GM23338 (cell line): ENCODE measurements around the gene CHN1. TPM values are rescaled to one million over a fixed set of nuclear protein-coding genes. Genes with fewer than 3 reads are reported as not detected.

Source experiments
- ATAC-seq: fragments of 200-7000 bp; cut with Tn5 transposase; 3 replicates; pipeline ENCODE4 v1.9.1; 2020
- DNase-seq: peaks from one replicate; pipeline ENCODE4 v3.0.0-alpha.2; 2015; ENCODE audit warnings: low spot score
- H2AFZ ChIP-seq: fragments of 200-600 bp; sonication (generic); 2 replicates; pipeline ENCODE4 v1.8.0; 2016; ENCODE audit warnings: antibody characterized with exemption, mild to moderate bottlenecking, moderate library complexity
- H3F3A ChIP-seq: fragments of 200-600 bp; sonication (generic); replicated peaks from 2 replicates; pipeline ENCODE4 v1.8.0; 2017; ENCODE audit warnings: antibody characterized with exemption, mixed run types, low read depth
- H3K27ac ChIP-seq: fragments of 200-600 bp; sonication (generic); 2 replicates; pipeline ENCODE4 v1.6.1; 2016; ENCODE audit warnings: low read depth
- H3K27me3 ChIP-seq: fragments of 200-600 bp; sonication (generic); 2 replicates; pipeline ENCODE4 v1.8.0; 2016; ENCODE audit warnings: mild to moderate bottlenecking, mixed run types, moderate library complexity; ENCODE audit not compliant: insufficient read depth
- H3K36me3 ChIP-seq: fragments of 200-600 bp; sonication (generic); 2 replicates; pipeline ENCODE4 v1.8.0; 2016; ENCODE audit warnings: mild to moderate bottlenecking; ENCODE audit not compliant: insufficient read depth
- H3K4me1 ChIP-seq: fragments of 200-600 bp; sonication (generic); 2 replicates; pipeline ENCODE4 v1.8.0; 2016; ENCODE audit warnings: mild to moderate bottlenecking, moderate library complexity; ENCODE audit not compliant: insufficient read depth
- H3K4me2 ChIP-seq: fragments of 200-600 bp; sonication (generic); 2 replicates; pipeline ENCODE4 v1.7.1; 2017; ENCODE audit warnings: mixed run types
- H3K4me3 ChIP-seq: fragments of 200-600 bp; sonication (generic); 2 replicates; pipeline ENCODE4 v1.6.1; 2016; ENCODE audit warnings: mixed run types
- H3K79me2 ChIP-seq: fragments of 200-600 bp; sonication (generic); replicated peaks from 2 replicates; pipeline ENCODE4 v1.8.0; 2017; ENCODE audit warnings: mild to moderate bottlenecking; ENCODE audit not compliant: insufficient read depth
- H3K9me2 ChIP-seq: fragments of 200-600 bp; sonication (generic); 2 replicates; pipeline ENCODE4 v1.8.0; 2017; ENCODE audit not compliant: insufficient read depth
- H4K20me1 ChIP-seq: fragments of 200-600 bp; sonication (generic); replicated peaks from 2 replicates; pipeline ENCODE4 v1.8.0; 2017; ENCODE audit warnings: mild to moderate bottlenecking; ENCODE audit not compliant: insufficient read depth
- H3K27ac Mint-ChIP-seq: 2 replicates; pipeline ENCODE4 v1.8.0; 2020; ENCODE audit warnings: inconsistent platforms, mild to moderate bottlenecking, moderate library complexity, mixed read lengths
- H3K27me3 Mint-ChIP-seq: 3 replicates; pipeline ENCODE4 v1.8.0; 2022; ENCODE audit warnings: low read depth, mild to moderate bottlenecking, moderate library complexity, mixed read lengths, inconsistent platforms; ENCODE audit not compliant: insufficient read depth, poor library complexity
- H3K36me3 Mint-ChIP-seq: 3 replicates; pipeline ENCODE4 v1.8.0; 2021; ENCODE audit warnings: low read depth, mild to moderate bottlenecking, inconsistent platforms, moderate library complexity, mixed read lengths
- H3K4me1 Mint-ChIP-seq: 3 replicates; pipeline ENCODE4 v1.8.0; 2020; ENCODE audit warnings: mild to moderate bottlenecking, inconsistent platforms, mixed read lengths
- H3K4me3 Mint-ChIP-seq: 3 replicates; pipeline ENCODE4 v1.8.0; 2021; ENCODE audit warnings: moderate library complexity, mild to moderate bottlenecking, inconsistent platforms, mixed read lengths
- H3K9me3 Mint-ChIP-seq: 3 replicates; pipeline ENCODE4 v1.8.0; 2020; ENCODE audit warnings: moderate library complexity, mild to moderate bottlenecking, inconsistent platforms, mixed read lengths
- CREB1 ChIP-seq: fragments of 250-450 bp; sonication (Bioruptor Pico); IDR thresholded peaks from 2 replicates; pipeline ENCODE4 v1.5.0; 2020; ENCODE audit warnings: low read depth, mild to moderate bottlenecking, moderate library complexity
- EZH2 ChIP-seq: fragments of 200-600 bp; sonication (generic); IDR thresholded peaks from one replicate; pipeline ENCODE4 v1.8.0; 2017; ENCODE audit warnings: antibody characterized with exemption, mild to moderate bottlenecking, low read depth; ENCODE audit not compliant: unreplicated experiment
- EZH2phosphoT487 ChIP-seq: fragments of 200-600 bp; sonication (generic); IDR thresholded peaks from one replicate; pipeline ENCODE4 v1.8.1; 2018; ENCODE audit warnings: antibody characterized with exemption; ENCODE audit not compliant: unreplicated experiment
- JUNB ChIP-seq: IDR thresholded peaks from one replicate; pipeline ENCODE4 v1.6.1; 2016; ENCODE audit warnings: antibody characterized with exemption; ENCODE audit not compliant: unreplicated experiment
- NANOG ChIP-seq: IDR thresholded peaks from 2 replicates; pipeline ENCODE4 v1.6.1; 2016; ENCODE audit warnings: antibody characterized with exemption, borderline replicate concordance
- STAT1 ChIP-seq: IDR thresholded peaks from one replicate; pipeline ENCODE4 v1.6.1; 2016; ENCODE audit warnings: antibody characterized with exemption; ENCODE audit not compliant: unreplicated experiment
- ZNF114 ChIP-seq: fragments of 250-450 bp; sonication (Bioruptor Pico); IDR thresholded peaks from 2 replicates; pipeline ENCODE4 v1.5.0; 2020; ENCODE audit warnings: mild to moderate bottlenecking, moderate library complexity
- ZNF331 ChIP-seq: fragments of 250-450 bp; sonication (Bioruptor Pico); IDR thresholded peaks from 2 replicates; pipeline ENCODE4 v1.5.0; 2020; ENCODE audit warnings: low read depth, mild to moderate bottlenecking, moderate library complexity
- polyA plus RNA-seq: library from polyadenylated mRNA; unstranded; fragments of >200 nt; fragmentation: Nextera tagmentation; extraction: Ambion mirVana; gene quantifications from 2 replicates; pipeline ENCODE4 v1.2.1, GENCODE V29; 2016
- total RNA-seq: library from RNA; depleted of rRNA; stranded (reverse); fragments of >200 nt; shearing (Covaris generic); gene quantifications from 2 replicates; pipeline ENCODE4 v1.2.3, GENCODE V29; 2014
- TF ChIP-seq, protein P1 (sequence below), 2 experiments: fragments of 200-600 bp in 1 of 2; sonication (generic) in 1 of 2; conservative IDR thresholded peaks; 2 replicates each; pipeline versions ENCODE4 v1.5.1 to v1.6.1; 2016 to 2017; ENCODE audit warnings: antibody characterized with exemption in 2 of 2, low read depth in 2 of 2, mild to moderate bottlenecking in 2 of 2, moderate library complexity in 1 of 2

The CHN1 gene
- total and polyA plus RNA-seq, 2 experiments from 2014 or later = 28.1 to 36.5 TPM

DNA sequence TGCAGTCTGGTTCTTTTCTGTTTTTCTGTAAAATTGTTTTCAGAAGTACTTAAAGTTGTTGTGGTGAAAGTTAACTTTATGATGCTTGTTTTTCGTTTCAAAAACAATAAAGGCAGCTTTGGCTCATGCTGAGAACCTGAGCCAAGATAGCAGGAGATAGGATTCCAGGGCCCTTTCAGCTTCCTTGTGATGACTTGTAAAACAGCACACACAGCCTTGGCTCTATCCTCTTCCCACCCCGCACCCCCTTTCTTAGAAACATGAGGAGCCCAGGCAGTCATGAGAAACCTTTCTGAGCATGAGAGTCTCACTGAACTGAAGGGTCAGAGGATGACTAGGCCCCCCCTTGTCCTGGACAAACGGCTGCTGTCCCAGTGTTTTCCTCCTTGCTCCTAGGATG is 228.5 kb downstream of the CHN1 start:
- Histone ChIP-seq H3K27ac (no peak overlapping the region), H3K79me2 (no peaks in the 10 kb centered on the region), H3K4me3 (no peak overlapping the region), H4K20me1 (no peaks in the 10 kb centered on the region), H3K4me1 (peaks cover 46% of the 10 kb centered on the region), H2AFZ (peak overlapping the region; percentile 21; the same call in 1 of the 2 replicates), H3K27me3 (no peaks in the 10 kb centered on the region), H3K36me3 (no peaks in the 10 kb centered on the region), H3K4me2 (no peak overlapping the region), H3K9me2 (peaks cover 8% of the 10 kb centered on the region; the same call in 1 of the 2 replicates), H3F3A (peaks cover 9% of the 10 kb centered on the region; the same call in 1 of the 2 replicates)
- Mint-ChIP-seq H3K27ac (no peak overlapping the region), H3K4me3 (no peak overlapping the region), H3K27me3 (peaks cover 15% of the 10 kb centered on the region), H3K9me3 (no peaks in the 10 kb centered on the region), H3K36me3 (no peaks in the 10 kb centered on the region), H3K4me1 (peaks cover 68% of the 10 kb centered on the region)
- DNase-seq = no peak
- ATAC-seq = peak; percentile 7; the same call in 2 of the 3 replicates
- no peak for TF ChIP-seq NANOG

DNA sequence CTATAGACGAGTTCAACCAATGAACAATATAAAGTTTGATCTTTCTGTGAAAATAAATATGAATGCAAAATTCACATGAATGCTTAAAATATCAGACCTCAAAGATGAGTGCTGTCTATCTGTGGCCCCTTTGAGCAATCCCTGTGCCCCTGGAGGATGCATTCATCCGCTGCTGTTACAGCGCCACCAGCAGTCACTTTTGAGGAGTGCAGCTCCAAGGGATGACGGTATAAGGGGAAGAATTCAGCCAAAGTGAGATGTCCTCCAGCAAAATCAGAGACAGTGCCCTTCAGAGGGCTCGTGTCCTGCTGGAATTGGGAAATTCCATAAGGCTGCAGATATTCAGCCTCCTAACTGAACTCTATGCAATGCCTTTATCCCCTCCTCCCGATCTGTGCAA is 229.0 kb downstream of the CHN1 start:
- peak overlapping the region; percentile 48; the same call in 1 of the 2 replicates for H2AFZ ChIP-seq
- no peak overlapping the region for H3K4me2 ChIP-seq
- TF ChIP-seq ZNF331 (CRISPR knock-in tag) = no peak
- TF ChIP-seq, protein P1, sequence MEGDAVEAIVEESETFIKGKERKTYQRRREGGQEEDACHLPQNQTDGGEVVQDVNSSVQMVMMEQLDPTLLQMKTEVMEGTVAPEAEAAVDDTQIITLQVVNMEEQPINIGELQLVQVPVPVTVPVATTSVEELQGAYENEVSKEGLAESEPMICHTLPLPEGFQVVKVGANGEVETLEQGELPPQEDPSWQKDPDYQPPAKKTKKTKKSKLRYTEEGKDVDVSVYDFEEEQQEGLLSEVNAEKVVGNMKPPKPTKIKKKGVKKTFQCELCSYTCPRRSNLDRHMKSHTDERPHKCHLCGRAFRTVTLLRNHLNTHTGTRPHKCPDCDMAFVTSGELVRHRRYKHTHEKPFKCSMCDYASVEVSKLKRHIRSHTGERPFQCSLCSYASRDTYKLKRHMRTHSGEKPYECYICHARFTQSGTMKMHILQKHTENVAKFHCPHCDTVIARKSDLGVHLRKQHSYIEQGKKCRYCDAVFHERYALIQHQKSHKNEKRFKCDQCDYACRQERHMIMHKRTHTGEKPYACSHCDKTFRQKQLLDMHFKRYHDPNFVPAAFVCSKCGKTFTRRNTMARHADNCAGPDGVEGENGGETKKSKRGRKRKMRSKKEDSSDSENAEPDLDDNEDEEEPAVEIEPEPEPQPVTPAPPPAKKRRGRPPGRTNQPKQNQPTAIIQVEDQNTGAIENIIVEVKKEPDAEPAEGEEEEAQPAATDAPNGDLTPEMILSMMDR (conservative IDR thresholded peaks at IDR 0.05; ENCODE audit: low read depth in 2 of 2) = peak; percentile 95 to 99
- DNase-seq (peak; percentile 77), ATAC-seq (peak; percentile 33)
- H3K9me2 ChIP-seq = peaks cover 8% of the 10 kb centered on the region; the same call in 1 of the 2 replicates
- H3K4me1 ChIP-seq = peaks cover 49% of the 10 kb centered on the region
- no peak overlapping the region for H3K4me3 Mint-ChIP-seq
- no peaks in the 10 kb centered on the region for H4K20me1 ChIP-seq
- H3K27ac ChIP-seq = no peak overlapping the region
- H3F3A ChIP-seq = peaks cover 12% of the 10 kb centered on the region; the same call in 1 of the 2 replicates
- H3K79me2 ChIP-seq = no peaks in the 10 kb centered on the region
- peaks cover 10% of the 10 kb centered on the region for H3K27me3 Mint-ChIP-seq
- no peak overlapping the region for H3K27ac Mint-ChIP-seq
- no peaks in the 10 kb centered on the region for H3K9me3 Mint-ChIP-seq
- H3K27me3 ChIP-seq = no peaks in the 10 kb centered on the region
- peaks cover 67% of the 10 kb centered on the region for H3K4me1 Mint-ChIP-seq
- H3K4me3 ChIP-seq = no peak overlapping the region
- H3K36me3 Mint-ChIP-seq = no peaks in the 10 kb centered on the region
- H3K36me3 ChIP-seq = no peaks in the 10 kb centered on the region

DNA sequence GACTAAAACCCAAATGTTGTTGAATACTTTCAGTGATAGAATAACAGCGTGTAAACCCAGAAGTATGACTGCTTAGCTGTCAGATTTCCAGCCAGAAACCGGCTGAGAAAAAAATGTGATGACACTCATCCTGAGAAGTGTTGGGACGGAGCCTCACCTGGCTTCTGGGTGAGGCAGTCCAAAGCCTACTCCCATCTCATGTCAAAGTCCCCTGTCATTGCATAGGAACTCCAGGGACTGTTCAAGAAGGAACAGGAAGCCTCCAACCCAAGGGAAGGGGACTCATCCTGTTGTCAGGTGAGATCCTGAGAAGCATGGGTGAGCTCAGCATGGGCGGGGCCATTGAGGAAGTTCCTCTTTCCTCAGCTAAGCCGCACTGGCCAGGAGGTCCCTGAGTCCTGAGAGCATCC is 229.6 kb downstream of the CHN1 start:
- ATAC-seq = no peak
- no peak for TF ChIP-seq EZH2
- TF ChIP-seq ZNF331 (CRISPR knock-in tag) = no peak
- TF ChIP-seq ZNF114 (CRISPR knock-in tag) = no peak
- no peak for TF ChIP-seq EZH2phosphoT487
- TF ChIP-seq STAT1 = no peak
- TF ChIP-seq CREB1 (CRISPR knock-in tag) = no peak
- no peak for TF ChIP-seq JUNB
- TF ChIP-seq NANOG = no peak

More for the DNA sequence above, 229.6 kb downstream of the CHN1 start:
- H3K27me3 Mint-ChIP-seq = peaks cover 5% of the 10 kb centered on the region
- no peak overlapping the region for H3K4me3 Mint-ChIP-seq
- no peaks in the 10 kb centered on the region for H3K36me3 Mint-ChIP-seq
- Histone ChIP-seq H3K27me3 (no peaks in the 10 kb centered on the region), H3K9me2 (peaks cover 8% of the 10 kb centered on the region; the same call in 1 of the 2 replicates), H3K4me2 (no peak overlapping the region), H3F3A (peaks cover 15% of the 10 kb centered on the region; the same call in 1 of the 2 replicates), H3K4me1 (peaks cover 50% of the 10 kb centered on the region), H3K27ac (no peak overlapping the region), H3K79me2 (no peaks in the 10 kb centered on the region), H3K36me3 (no peaks in the 10 kb centered on the region), H4K20me1 (no peaks in the 10 kb centered on the region), H2AFZ (peak overlapping the region; percentile 48; the same call in 1 of the 2 replicates), H3K4me3 (no peak overlapping the region)
- DNase-seq = peak; percentile 33
- H3K9me3 Mint-ChIP-seq = no peaks in the 10 kb centered on the region
- peaks cover 65% of the 10 kb centered on the region for H3K4me1 Mint-ChIP-seq
- no peak overlapping the region for H3K27ac Mint-ChIP-seq
